ENCODE measurements around the gene TSEN2. TPM values are rescaled to one million over a fixed set of nuclear protein-coding genes. Genes with fewer than 3 reads are reported as not detected.
A peak's percentile ranks its signal among the peaks of the same experiment; 100 is the strongest.

The TSEN2 gene
- total and polyA plus RNA-seq, 2 of the 4 experiments (the other 2 are of a cell fraction), result 9.5 to 14.2 TPM

DNA sequence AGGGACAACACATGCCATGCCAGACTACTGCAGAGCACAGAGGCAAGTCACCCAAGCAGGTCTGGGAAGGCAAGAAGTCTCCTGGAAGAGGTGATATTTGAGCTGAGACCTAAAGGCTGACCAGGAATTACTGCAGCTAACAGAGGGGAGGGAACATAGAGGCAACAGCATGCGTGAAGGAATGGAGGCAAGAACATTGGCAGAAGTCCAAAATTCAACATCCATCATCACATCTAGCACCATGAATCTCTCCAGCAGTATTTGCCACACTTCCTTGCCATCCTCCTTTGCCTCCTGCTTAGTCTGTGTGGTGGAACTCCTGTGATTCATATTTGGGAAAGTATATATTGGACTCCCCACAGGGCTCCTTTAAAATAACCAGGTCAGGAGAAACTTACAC lies 870 bp upstream of the TSEN2 start:
- H3K27me3 ChIP-seq (ENCODE audit: control insufficient read depth, insufficient read depth, low read length), result no peaks in the 10 kb centered on the region
- H3K9ac ChIP-seq (ENCODE audit: low read depth, low read length), result no peak overlapping the region
- ChIA-PET POLR2A (ENCODE audit: unreplicated experiment) (no interaction called here), CTCF (interaction anchor here (1.4 kb wide), 1 partner anchor 307 kb away, joined by 3 read pairs; no protein-coding TSS in a partner anchor)
- H2AK9ac ChIP-seq (replicated peaks; ENCODE audit: low read depth, low read length, poor library complexity), result peak overlapping the region; percentile 0
- BruUV-seq (replicated peaks), result no TSS peak
- H2BK5ac ChIP-seq (ENCODE audit: low read depth, low read length, poor library complexity, severe bottlenecking), result no peak overlapping the region
- no peaks in the 10 kb centered on the region for H3K9me1 ChIP-seq (ENCODE audit: insufficient read depth, low read length)
- H3K27ac ChIP-seq (ENCODE audit: insufficient read depth, low read length), result no peak overlapping the region
- no peak overlapping the region for H3K4ac ChIP-seq (ENCODE audit: low read depth, low read length)
- dilution Hi-C loops (cut with HindIII; ENCODE audit: low sequenced_read_pairs, unreplicated experiment) (no loop called here), intact Hi-C loops (cut with micrococcal nuclease) (no loop called here), in situ Hi-C loops (cut with MboI; ENCODE audit: low sequenced_read_pairs) (no loop called here)
- H2BK15ac ChIP-seq (ENCODE audit: low read depth, low read length), result no peak overlapping the region
- TF ChIP-seq BHLHE40 (IDR thresholded peaks at IDR 0.05; ENCODE audit: low read depth, low read length), result no peak
- TF ChIP-seq RFX5 (IDR thresholded peaks at IDR 0.05; ENCODE audit: low read depth, low read length), result no peak
- no peak for TF ChIP-seq CEBPB (IDR thresholded peaks at IDR 0.05; ENCODE audit: low read depth, low read length)
- no peak for TF ChIP-seq MXI1 (IDR thresholded peaks at IDR 0.05; ENCODE audit: borderline replicate concordance, low read depth, low read length)
- TF ChIP-seq POLR2A (IDR thresholded peaks at IDR 0.05; ENCODE audit: low read depth, low read length), result no peak
- no peak for TF ChIP-seq MAFK (IDR thresholded peaks at IDR 0.05; ENCODE audit: low read depth, low read length)
- TF ChIP-seq CHD1 (IDR thresholded peaks at IDR 0.05; ENCODE audit: low read depth, low read length), result no peak
- TF ChIP-seq RAD21 (IDR thresholded peaks at IDR 0.05; ENCODE audit: low read length), result no peak
- TF ChIP-seq, protein P1, sequence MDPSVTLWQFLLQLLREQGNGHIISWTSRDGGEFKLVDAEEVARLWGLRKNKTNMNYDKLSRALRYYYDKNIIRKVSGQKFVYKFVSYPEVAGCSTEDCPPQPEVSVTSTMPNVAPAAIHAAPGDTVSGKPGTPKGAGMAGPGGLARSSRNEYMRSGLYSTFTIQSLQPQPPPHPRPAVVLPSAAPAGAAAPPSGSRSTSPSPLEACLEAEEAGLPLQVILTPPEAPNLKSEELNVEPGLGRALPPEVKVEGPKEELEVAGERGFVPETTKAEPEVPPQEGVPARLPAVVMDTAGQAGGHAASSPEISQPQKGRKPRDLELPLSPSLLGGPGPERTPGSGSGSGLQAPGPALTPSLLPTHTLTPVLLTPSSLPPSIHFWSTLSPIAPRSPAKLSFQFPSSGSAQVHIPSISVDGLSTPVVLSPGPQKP (IDR thresholded peaks at IDR 0.05; ENCODE audit: borderline replicate concordance, low read depth, low read length), result no peak
- ATAC-seq (ENCODE audit: low read depth) (no peak), DNase-seq (peak; percentile 9)
- peaks cover 8 to 18% of the 10 kb centered on the region in 2 experiments; a peak in 3 of 4 replicates for H3K79me1 ChIP-seq (ENCODE audit: low read depth in 1 of 2, low read length in 2 of 2)
- no peak overlapping the region for H3K4me2 ChIP-seq (ENCODE audit: low read depth, low read length)
- no peak overlapping the region for H4K5ac ChIP-seq (ENCODE audit: low read depth, low read length)
- no peak overlapping the region for H4K91ac ChIP-seq (ENCODE audit: insufficient read depth, low read depth, low read length)
- H3K18ac ChIP-seq (ENCODE audit: low read depth, low read length), result no peak overlapping the region
- no peaks in the 10 kb centered on the region for H4K20me1 ChIP-seq (ENCODE audit: insufficient read depth, low read length)
- 0 out of 2 replicates have a peak overlapping the region, but pooled peaks have one; percentile 13 for H3K23ac ChIP-seq (ENCODE audit: low read depth, low read length)
- no peaks in the 10 kb centered on the region; the same call in 1 of the 2 replicates for H3K4me1 ChIP-seq (ENCODE audit: control insufficient read depth, insufficient read depth, low read length)
- H3K36me3 ChIP-seq (ENCODE audit: control insufficient read depth, insufficient read depth, low read length), result no peaks in the 10 kb centered on the region
- H2BK120ac ChIP-seq (ENCODE audit: low read depth, low read length), result no peak overlapping the region
- H3K4me3 ChIP-seq (ENCODE audit: insufficient read depth, low read depth, low read length), result no peak overlapping the region
- H2AFZ ChIP-seq (replicated peaks; ENCODE audit: low read length, poor library complexity), result peak overlapping the region; percentile 69
- H2AK5ac ChIP-seq (ENCODE audit: low read depth, low read length), result peak overlapping the region; percentile 6; the same call in 1 of the 2 replicates
- no peak overlapping the region for H3K14ac ChIP-seq (replicated peaks; ENCODE audit: low read depth, low read length)
- H3K9me3 ChIP-seq (ENCODE audit: control insufficient read depth, insufficient read depth, low read length), result no peaks in the 10 kb centered on the region
- 0 out of 2 replicates have a peak overlapping the region, but pooled peaks have one; percentile 26 for H2BK20ac ChIP-seq (ENCODE audit: low read depth, low read length)
- peak overlapping the region; percentile 16 to 50; a peak in 2 of 4 replicates for H4K8ac ChIP-seq (ENCODE audit: low read depth in 2 of 2, low read length in 2 of 2)
- no CpG with 5 or more reads among the region's 1 CpG for WGBS, 2 experiments (ENCODE audit: extremely low coverage in 2 of 2, insufficient read length in 1 of 2)
- no peak overlapping the region for H3K56ac ChIP-seq (ENCODE audit: extremely low read depth, insufficient read depth, low read length)

All from IMR-90 (cell line).